Natural killer cell (primary cell): ENCODE results near the gene CCND3. TPM values are rescaled to one million over a fixed set of nuclear protein-coding genes. Genes with fewer than 3 reads are reported as not detected.
A peak's percentile ranks its signal among the peaks of the same experiment; 100 is the strongest.

ENCODE experiments used
- ATAC-seq, 3 donors: fragments of 150-1000 bp in 2 of 3; fragments of 200-7000 bp in 1 of 3; cut with Tn5 transposase; 1 replicate in 1 of 3; 2 replicates in 2 of 3; pipeline ENCODE4 v1.10.0; 2021; ENCODE audit warnings: mild to moderate bottlenecking in 2 of 3, moderate library complexity in 2 of 3
- DNase-seq, 2 donors: peaks; one replicate each; pipeline versions ENCODE4 v3.0.0 to v3.0.0-alpha.2; 2013 to 2021; ENCODE audit warnings: mixed read lengths in 1 of 2
- H3K27ac ChIP-seq: one replicate; pipeline ENCODE4 v1.5.1; 2013; ENCODE audit warnings: mild to moderate bottlenecking, low read length
- H3K27me3 ChIP-seq: one replicate; pipeline ENCODE4 v1.6.1; 2013; ENCODE audit warnings: low read length; ENCODE audit not compliant: control insufficient read depth, insufficient read depth
- H3K36me3 ChIP-seq: one replicate; pipeline ENCODE4 v1.6.1; 2013; ENCODE audit warnings: low read length; ENCODE audit not compliant: control insufficient read depth, insufficient read depth
- H3K4me1 ChIP-seq: one replicate; pipeline ENCODE4 v1.6.1; 2013; ENCODE audit warnings: low read length; ENCODE audit not compliant: control insufficient read depth, insufficient read depth
- H3K4me3 ChIP-seq: one replicate; pipeline ENCODE4 v1.5.1; 2013; ENCODE audit warnings: low read length
- H3K9me3 ChIP-seq: one replicate; pipeline ENCODE4 v1.6.1; 2013; ENCODE audit warnings: low read length; ENCODE audit not compliant: control insufficient read depth, insufficient read depth
- H3K27ac Mint-ChIP-seq, 2 donors: one replicate each; pipeline ENCODE4 v1.8.0; 2022; ENCODE audit warnings: mild to moderate bottlenecking in 2 of 2, mixed read lengths in 2 of 2, moderate library complexity in 1 of 2
- H3K27me3 Mint-ChIP-seq, 2 donors: one replicate each; pipeline ENCODE4 v1.8.0; 2022; ENCODE audit warnings: low read depth in 2 of 2, mixed read lengths in 2 of 2
- H3K36me3 Mint-ChIP-seq: one replicate; pipeline ENCODE4 v1.8.0; 2022; ENCODE audit warnings: mixed read lengths
- H3K4me1 Mint-ChIP-seq, 2 donors: one replicate each; pipeline ENCODE4 v1.8.0; 2022; ENCODE audit warnings: mixed read lengths in 2 of 2
- H3K4me3 Mint-ChIP-seq: one replicate; pipeline ENCODE4 v1.8.0; 2022; ENCODE audit warnings: mild to moderate bottlenecking, moderate library complexity, mixed read lengths
- H3K9me3 Mint-ChIP-seq, 2 donors: one replicate each; pipeline ENCODE4 v1.8.0; 2022; ENCODE audit warnings: mixed read lengths in 2 of 2
- WGBS: methylation state at CpG from one replicate; pipeline ENCODE4 v1.1.7; 2013; ENCODE audit warnings: missing lambda C conversion rate; ENCODE audit not compliant: insufficient coverage; 5-methylcytosine and 5-hydroxymethylcytosine counted together
- intact Hi-C: fragments of 100-400 bp; cut with micrococcal nuclease; formaldehyde crosslinking; loops from one replicate; pipeline ENCODE4 v1.14.2; 2022
- total RNA-seq, 4 donors: library from RNA; stranded (reverse); fragments of 120-200 nt in 1 of 4; gene quantifications; one replicate each; pipeline versions ENCODE4 v1.2.3 to v1.2.4, GENCODE V29; 2013 to 2022
- TF ChIP-seq, protein P1 (sequence below): fragments of 200-600 bp; IDR thresholded peaks from one replicate; pipeline ENCODE4 v1.8.0; 2022; ENCODE audit warnings: antibody characterized with exemption

The CCND3 gene
- 100 to 1,000 TPM; 409 to 438 (median 438) TPM for total RNA-seq
- total RNA-seq (2013), result 239 TPM

DNA sequence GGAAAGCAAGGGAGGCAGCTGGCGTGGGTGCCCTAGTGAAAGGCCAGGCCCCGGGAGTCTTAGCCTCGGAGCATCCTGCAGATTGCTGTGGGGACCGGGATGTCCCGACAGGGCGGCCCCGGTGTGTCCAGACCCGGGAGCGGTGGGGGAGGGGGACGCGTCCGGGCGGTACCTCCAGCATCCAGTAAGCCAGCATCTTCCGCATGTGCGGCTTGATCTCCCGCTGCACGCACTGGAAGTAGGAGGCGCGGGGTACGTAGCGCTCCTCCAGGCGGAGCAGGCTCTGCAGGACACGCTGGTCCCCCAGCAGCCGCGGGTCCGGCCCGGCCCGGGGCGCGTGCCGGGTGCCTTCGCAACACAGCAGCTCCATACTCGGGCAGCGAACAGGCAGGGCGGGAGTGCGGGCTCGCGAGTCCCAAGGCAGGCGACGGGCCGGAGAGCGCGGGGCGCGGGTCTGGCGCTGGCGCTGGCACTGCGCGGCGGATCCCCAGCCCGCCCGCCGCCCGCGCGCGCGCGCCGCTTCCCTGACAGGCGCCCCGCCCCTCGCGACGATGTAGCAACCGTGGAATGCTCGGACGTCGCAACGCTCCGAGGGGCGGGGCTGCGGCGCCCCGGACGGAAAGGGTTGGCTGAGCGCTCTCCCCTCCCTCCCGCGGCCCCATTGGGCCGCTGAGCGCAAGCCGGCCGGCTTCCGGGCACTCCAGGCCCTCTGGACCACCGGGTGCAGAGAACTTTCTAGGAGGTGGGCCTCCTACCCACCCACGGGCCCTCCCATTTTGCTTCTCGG is at the start of gene CCND3:
TSS of gene CCND3 (minus strand) at position 529 of the 787 bp plus-strand sequence. CDS start at position 370, 159 bp downstream.
- H3K27ac ChIP-seq, result peak within 1 kb of the TSS; percentile 62
- intact Hi-C loops, result no loop called here
- TF ChIP-seq, protein P1, sequence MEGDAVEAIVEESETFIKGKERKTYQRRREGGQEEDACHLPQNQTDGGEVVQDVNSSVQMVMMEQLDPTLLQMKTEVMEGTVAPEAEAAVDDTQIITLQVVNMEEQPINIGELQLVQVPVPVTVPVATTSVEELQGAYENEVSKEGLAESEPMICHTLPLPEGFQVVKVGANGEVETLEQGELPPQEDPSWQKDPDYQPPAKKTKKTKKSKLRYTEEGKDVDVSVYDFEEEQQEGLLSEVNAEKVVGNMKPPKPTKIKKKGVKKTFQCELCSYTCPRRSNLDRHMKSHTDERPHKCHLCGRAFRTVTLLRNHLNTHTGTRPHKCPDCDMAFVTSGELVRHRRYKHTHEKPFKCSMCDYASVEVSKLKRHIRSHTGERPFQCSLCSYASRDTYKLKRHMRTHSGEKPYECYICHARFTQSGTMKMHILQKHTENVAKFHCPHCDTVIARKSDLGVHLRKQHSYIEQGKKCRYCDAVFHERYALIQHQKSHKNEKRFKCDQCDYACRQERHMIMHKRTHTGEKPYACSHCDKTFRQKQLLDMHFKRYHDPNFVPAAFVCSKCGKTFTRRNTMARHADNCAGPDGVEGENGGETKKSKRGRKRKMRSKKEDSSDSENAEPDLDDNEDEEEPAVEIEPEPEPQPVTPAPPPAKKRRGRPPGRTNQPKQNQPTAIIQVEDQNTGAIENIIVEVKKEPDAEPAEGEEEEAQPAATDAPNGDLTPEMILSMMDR, result no peak
- Mint-ChIP-seq H3K27me3 (no peaks in the 10 kb centered on the region), H3K4me1 (peaks cover 55 to 67% of the 10 kb centered on the region in 2 donors), H3K36me3 (peaks cover 3% of the 10 kb centered on the region), H3K4me3 (peak within 1 kb of the TSS; percentile 97), H3K27ac (peak within 1 kb of the TSS; percentile 88 to 95), H3K9me3 (no peaks in the 10 kb centered on the region)
- peak within 1 kb of the TSS; percentile 92 for H3K4me3 ChIP-seq
- H3K27me3 ChIP-seq, result no peaks in the 10 kb centered on the region
- peak; percentile 85 to 93 (median 90) for ATAC-seq
- H3K36me3 ChIP-seq, result peaks cover 19% of the 10 kb centered on the region
- peaks cover 61% of the 10 kb centered on the region for H3K4me1 ChIP-seq
- no peaks in the 10 kb centered on the region for H3K9me3 ChIP-seq
- DNase-seq, result peak; percentile 83 to 91
- under 1% methylated on average over 87 of the region's 87 CpGs for WGBS

DNA sequence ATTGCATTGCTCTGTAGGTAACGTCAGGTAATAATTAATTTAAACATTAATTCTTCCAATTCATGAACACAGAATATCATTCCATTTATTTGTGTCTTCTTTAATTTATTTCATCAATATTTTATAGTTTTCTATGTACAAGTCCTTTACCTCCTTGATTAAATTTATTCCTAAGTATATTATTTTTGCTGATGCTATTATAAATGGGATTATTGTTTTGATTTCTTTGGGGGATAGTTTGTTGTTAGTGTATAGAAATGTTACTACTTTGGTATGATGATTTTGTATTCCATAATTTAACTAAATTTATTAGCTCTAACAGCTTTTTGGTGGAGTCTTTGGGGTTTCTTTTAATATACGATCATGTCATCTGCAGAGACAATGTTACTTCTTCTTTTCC is 44.7 kb upstream of the CCND3 start:
- TF ChIP-seq, protein P1, result no peak
- ATAC-seq (no peak), DNase-seq (no peak)
- Mint-ChIP-seq H3K9me3 (no peaks in the 10 kb centered on the region), H3K27me3 (no peaks in the 10 kb centered on the region), H3K27ac (peak overlapping the region; percentile 65 to 79), H3K4me1 (peaks cover 42 to 46% of the 10 kb centered on the region in 2 donors), H3K4me3 (no peak overlapping the region), H3K36me3 (no peaks in the 10 kb centered on the region)
- Histone ChIP-seq H3K36me3 (peaks cover 9% of the 10 kb centered on the region), H3K4me1 (peaks cover 17% of the 10 kb centered on the region), H3K4me3 (no peak overlapping the region), H3K27me3 (no peaks in the 10 kb centered on the region), H3K27ac (no peak overlapping the region), H3K9me3 (no peaks in the 10 kb centered on the region)
- intact Hi-C loops, result no loop called here
- 100% methylated on average over 1 of the region's 2 CpGs for WGBS

DNA sequence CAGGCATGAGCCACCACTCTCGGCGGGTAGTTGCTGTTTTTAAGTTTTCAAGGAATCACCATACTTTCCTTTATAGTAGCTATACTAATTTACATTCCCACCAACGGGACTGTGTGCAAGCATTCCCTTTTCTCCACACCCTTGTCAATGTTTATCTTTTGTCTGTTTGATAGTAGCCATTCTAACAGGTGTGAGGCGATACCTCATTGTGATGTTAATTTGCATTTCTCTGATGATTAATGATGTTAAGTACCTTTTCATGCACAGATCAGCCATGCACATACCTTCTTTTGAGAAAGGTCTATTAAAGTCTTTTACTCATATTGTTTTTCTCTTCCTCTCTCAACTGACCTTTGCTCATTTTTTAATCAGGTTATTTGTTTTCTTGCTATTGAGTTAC is 43.0 kb upstream of the CCND3 start:
- no peaks in the 10 kb centered on the region for H3K9me3 Mint-ChIP-seq
- peaks cover 23% of the 10 kb centered on the region for H3K4me1 ChIP-seq
- no peak overlapping the region for H3K27ac ChIP-seq
- peak overlapping the region; percentile 47 to 73 for H3K27ac Mint-ChIP-seq
- no peak overlapping the region for H3K4me3 ChIP-seq
- H3K27me3 ChIP-seq, result no peaks in the 10 kb centered on the region
- H3K4me1 Mint-ChIP-seq, result peaks cover 45 to 51% of the 10 kb centered on the region in 2 donors
- DNase-seq (no peak), ATAC-seq (no peak)
- no peaks in the 10 kb centered on the region for H3K27me3 Mint-ChIP-seq
- peaks cover 9% of the 10 kb centered on the region for H3K36me3 ChIP-seq
- no peaks in the 10 kb centered on the region for H3K9me3 ChIP-seq
- intact Hi-C loops, result no loop called here
- TF ChIP-seq, protein P1, result no peak
- no peaks in the 10 kb centered on the region for H3K36me3 Mint-ChIP-seq
- H3K4me3 Mint-ChIP-seq, result no peak overlapping the region
- WGBS, result 54% methylated on average over 4 of the region's 4 CpGs
